T-helper 1 cell treated with Interleukin-12 subunit alpha and Interleukin-12 subunit beta and Interleukin-4 antibody, amounts not matched to agents 30 μg/mL and 1 μg/mL, for 36 hours (primary cell): ENCODE measurements around the gene KLHDC4.
"Not testable (repeated sequence)": the region's sequence is repeated elsewhere in the genome, so short reads cannot be mapped to it uniquely, and the experiment has no call there.

Experiments
- H3K27ac Mint-ChIP-seq: one replicate; pipeline ENCODE4 v1.8.0; 2021; ENCODE audit warnings: mild to moderate bottlenecking, mixed read lengths
- H3K27me3 Mint-ChIP-seq: one replicate; pipeline ENCODE4 v1.8.0; 2021; ENCODE audit warnings: low read depth, mixed read lengths
- H3K36me3 Mint-ChIP-seq: one replicate; pipeline ENCODE4 v1.8.0; 2021; ENCODE audit warnings: low read depth, mixed read lengths
- H3K4me1 Mint-ChIP-seq: one replicate; pipeline ENCODE4 v1.8.0; 2021; ENCODE audit warnings: low read depth, mixed read lengths
- H3K4me3 Mint-ChIP-seq: one replicate; pipeline ENCODE4 v1.8.0; 2021; ENCODE audit warnings: mild to moderate bottlenecking, moderate library complexity, mixed read lengths
- H3K9me3 Mint-ChIP-seq: one replicate; pipeline ENCODE4 v1.8.0; 2021; ENCODE audit warnings: mixed read lengths

Gene KLHDC4

DNA sequence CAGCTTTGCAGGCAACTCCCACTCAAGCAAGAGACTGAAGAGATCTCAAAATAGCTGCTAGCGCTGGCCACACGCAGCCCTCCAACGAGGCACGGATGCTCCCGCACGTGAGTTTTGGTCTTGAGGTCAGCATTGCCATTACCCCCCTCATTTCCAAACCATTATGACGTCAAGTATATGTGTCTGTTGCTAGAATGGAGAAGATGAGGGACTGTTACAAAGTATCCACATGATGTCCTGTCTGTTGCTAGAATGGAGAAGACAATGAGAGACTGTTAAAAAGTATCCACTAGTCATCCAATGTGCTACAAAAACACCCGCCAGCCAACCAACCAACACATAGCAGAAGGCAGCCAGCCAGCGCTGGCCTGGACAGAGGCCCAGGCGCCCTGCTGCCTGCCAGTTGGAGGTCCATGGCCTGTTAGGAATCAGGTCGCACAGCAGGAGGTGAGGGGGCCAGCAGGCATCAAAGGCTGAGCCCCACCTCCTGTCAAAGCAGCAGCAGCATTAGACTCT lies 24.8 kb downstream of the KLHDC4 start:
- H3K9me3 Mint-ChIP-seq, result no peaks in the 10 kb centered on the region
- H3K36me3 Mint-ChIP-seq, result peaks cover 13% of the 10 kb centered on the region
- no peaks in the 10 kb centered on the region for H3K4me1 Mint-ChIP-seq
- no peak overlapping the region for H3K27ac Mint-ChIP-seq
- H3K27me3 Mint-ChIP-seq, result no peaks in the 10 kb centered on the region
- no peak overlapping the region for H3K4me3 Mint-ChIP-seq

GRCh38 chr16:87740441-87740840 lies 25.3 kb downstream of the KLHDC4 start:
- H3K27ac Mint-ChIP-seq, result no peak overlapping the region
- no peak overlapping the region for H3K4me3 Mint-ChIP-seq
- no peaks in the 10 kb centered on the region for H3K27me3 Mint-ChIP-seq
- H3K4me1 Mint-ChIP-seq, result no peaks in the 10 kb centered on the region
- no peaks in the 10 kb centered on the region for H3K9me3 Mint-ChIP-seq
- peaks cover 13% of the 10 kb centered on the region for H3K36me3 Mint-ChIP-seq

DNA sequence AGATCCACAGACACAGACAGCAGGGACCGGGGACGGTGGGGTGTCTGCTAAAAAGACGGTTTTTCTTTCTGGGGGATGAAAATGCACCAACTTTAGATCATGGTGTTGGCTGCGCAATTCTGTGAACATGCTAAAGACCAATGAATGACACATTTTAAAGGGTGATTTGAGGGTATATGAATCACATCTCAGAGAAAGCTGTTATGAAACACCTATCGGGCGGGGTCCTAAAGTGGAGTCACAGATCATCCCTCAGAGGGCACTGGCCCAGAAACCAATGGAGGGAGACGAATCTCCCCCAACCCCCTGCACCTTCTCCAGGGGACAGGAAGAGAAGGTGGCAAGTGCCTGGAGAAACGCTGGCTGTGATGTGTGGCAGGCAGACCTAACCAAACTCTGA lies 26.0 kb downstream of the KLHDC4 start:
- H3K27me3 Mint-ChIP-seq, result no peaks in the 10 kb centered on the region
- H3K36me3 Mint-ChIP-seq, result peaks cover 10% of the 10 kb centered on the region
- H3K9me3 Mint-ChIP-seq, result no peaks in the 10 kb centered on the region
- no peak overlapping the region for H3K27ac Mint-ChIP-seq
- no peaks in the 10 kb centered on the region for H3K4me1 Mint-ChIP-seq
- H3K4me3 Mint-ChIP-seq, result no peak overlapping the region

- peaks cover 10% of the 10 kb centered on the region for H3K4me1 Mint-ChIP-seq
- no peaks in the 10 kb centered on the region for H3K9me3 Mint-ChIP-seq
- H3K4me3 Mint-ChIP-seq, result no peak overlapping the region
- peaks cover 14% of the 10 kb centered on the region for H3K36me3 Mint-ChIP-seq
- no peaks in the 10 kb centered on the region for H3K27me3 Mint-ChIP-seq
- H3K27ac Mint-ChIP-seq, result no peak overlapping the region
These were observed 29.8 kb downstream of the KLHDC4 start for GRCh38 chr16:87736008-87736382.

- peaks cover 10% of the 10 kb centered on the region for H3K4me1 Mint-ChIP-seq
- no peaks in the 10 kb centered on the region for H3K9me3 Mint-ChIP-seq
- H3K27ac Mint-ChIP-seq, result no peak overlapping the region
- H3K4me3 Mint-ChIP-seq, result no peak overlapping the region
- peaks cover 15% of the 10 kb centered on the region for H3K36me3 Mint-ChIP-seq
- no peaks in the 10 kb centered on the region for H3K27me3 Mint-ChIP-seq
These were observed 30.3 kb downstream of the KLHDC4 start for GRCh38 chr16:87735270-87736007.

GRCh38 chr16:87734644-87735043 lies 31.1 kb downstream of the KLHDC4 start:
- H3K27ac Mint-ChIP-seq, result no peak overlapping the region

GRCh38 chr16:87733190-87733589 lies 32.6 kb downstream of the KLHDC4 start:
- H3K36me3 Mint-ChIP-seq, result peaks cover 22% of the 10 kb centered on the region
- no peak overlapping the region for H3K27ac Mint-ChIP-seq
- H3K4me3 Mint-ChIP-seq, result no peak overlapping the region
- H3K9me3 Mint-ChIP-seq, result no peaks in the 10 kb centered on the region
- H3K4me1 Mint-ChIP-seq, result peaks cover 10% of the 10 kb centered on the region
- H3K27me3 Mint-ChIP-seq, result no peaks in the 10 kb centered on the region

More at GRCh38 chr16:87734644-87735043, 31.1 kb downstream of the KLHDC4 start:
- peaks cover 10% of the 10 kb centered on the region for H3K4me1 Mint-ChIP-seq
- H3K4me3 Mint-ChIP-seq, result no peak overlapping the region
- H3K36me3 Mint-ChIP-seq, result peaks cover 16% of the 10 kb centered on the region
- no peaks in the 10 kb centered on the region for H3K27me3 Mint-ChIP-seq
- H3K9me3 Mint-ChIP-seq, result no peaks in the 10 kb centered on the region

DNA sequence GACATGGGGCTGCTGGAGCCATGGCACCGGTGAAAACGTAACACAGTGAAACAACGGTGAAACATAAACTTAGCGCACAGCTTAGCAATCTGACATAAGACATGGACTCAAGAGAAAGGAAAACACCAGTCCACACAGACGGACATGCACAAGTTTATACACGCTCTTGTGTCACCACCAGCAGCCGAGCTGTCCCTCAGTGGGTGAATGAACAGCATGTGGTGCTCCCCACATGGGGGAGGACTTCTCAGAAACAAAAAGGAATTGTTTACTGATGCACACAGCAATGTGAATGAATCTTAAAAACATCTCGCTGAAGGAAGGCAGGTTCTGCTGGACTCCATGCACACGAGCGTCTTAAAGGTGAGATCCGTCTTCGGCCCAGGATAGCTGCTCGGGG lies 34.2 kb downstream of the KLHDC4 start:
- no peak overlapping the region for H3K27ac Mint-ChIP-seq
- H3K4me1 Mint-ChIP-seq, result peaks cover 10% of the 10 kb centered on the region
- peaks cover 27% of the 10 kb centered on the region for H3K36me3 Mint-ChIP-seq
- H3K4me3 Mint-ChIP-seq, result no peak overlapping the region
- no peaks in the 10 kb centered on the region for H3K9me3 Mint-ChIP-seq
- no peaks in the 10 kb centered on the region for H3K27me3 Mint-ChIP-seq

- H3K27me3 Mint-ChIP-seq, result no peaks in the 10 kb centered on the region
- H3K36me3 Mint-ChIP-seq, result peaks cover 25% of the 10 kb centered on the region
- H3K27ac Mint-ChIP-seq, result peak overlapping the region; percentile 55
- H3K9me3 Mint-ChIP-seq, result no peaks in the 10 kb centered on the region
- H3K4me1 Mint-ChIP-seq, result peaks cover 8% of the 10 kb centered on the region
- no peak overlapping the region for H3K4me3 Mint-ChIP-seq
These were observed 36.4 kb downstream of the KLHDC4 start for GRCh38 chr16:87729266-87729954.

DNA sequence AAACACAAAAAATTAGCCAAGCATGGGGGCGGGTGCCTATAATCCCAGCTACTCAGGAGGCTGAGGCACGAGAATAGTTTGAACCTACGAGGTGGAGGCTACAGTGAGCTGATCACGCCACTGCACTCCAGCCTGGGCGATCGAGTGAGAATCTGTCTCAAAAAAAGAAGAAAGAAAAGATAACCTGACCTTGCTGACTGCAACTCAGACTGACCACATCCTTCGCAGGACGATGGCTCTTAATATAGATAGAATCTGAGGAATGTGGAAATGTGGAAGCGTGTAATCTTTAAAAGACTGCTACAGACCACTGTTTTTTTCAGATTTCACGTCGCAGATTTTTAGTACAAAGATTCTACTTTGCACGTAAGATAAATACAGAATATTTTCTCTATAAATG lies 37.8 kb downstream of the KLHDC4 start:
- Mint-ChIP-seq H3K4me3 (no peak overlapping the region), H3K36me3 (peaks cover 23% of the 10 kb centered on the region), H3K27me3 (no peaks in the 10 kb centered on the region), H3K4me1 (peaks cover 1% of the 10 kb centered on the region), H3K27ac (no peak overlapping the region), H3K9me3 (no peaks in the 10 kb centered on the region)

DNA sequence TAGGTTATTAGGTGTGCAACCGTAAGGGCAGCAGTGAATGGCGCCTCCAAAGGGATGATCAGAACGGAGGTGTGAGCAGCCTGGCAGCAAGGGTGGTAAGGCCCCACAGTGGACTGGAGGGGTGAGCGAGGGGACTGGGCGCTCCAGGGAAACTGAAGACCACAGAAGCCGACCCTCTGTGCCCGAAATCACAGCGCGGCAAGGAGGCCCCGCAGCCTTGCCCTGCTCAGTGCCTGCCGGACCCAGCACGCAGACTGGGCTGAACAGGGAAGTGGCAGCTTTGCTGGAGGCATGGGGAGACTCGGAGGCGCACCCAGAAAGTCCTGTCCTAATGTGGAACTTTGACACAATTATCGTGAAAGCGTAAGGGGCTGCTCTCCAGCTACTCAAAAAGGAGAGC lies 38.4 kb downstream of the KLHDC4 start:
- H3K4me1 Mint-ChIP-seq, result no peaks in the 10 kb centered on the region
- H3K36me3 Mint-ChIP-seq, result peaks cover 22% of the 10 kb centered on the region
- H3K27me3 Mint-ChIP-seq, result no peaks in the 10 kb centered on the region
- H3K9me3 Mint-ChIP-seq, result no peaks in the 10 kb centered on the region
- H3K27ac Mint-ChIP-seq, result no peak overlapping the region
- no peak overlapping the region for H3K4me3 Mint-ChIP-seq

GRCh38 chr16:87726577-87726976 lies 39.2 kb downstream of the KLHDC4 start:
- not testable (repeated sequence) for H3K4me3 Mint-ChIP-seq, H3K4me1 Mint-ChIP-seq, H3K27ac Mint-ChIP-seq, H3K27me3 Mint-ChIP-seq, H3K9me3 Mint-ChIP-seq
- peaks cover 26% of the 10 kb centered on the region for H3K36me3 Mint-ChIP-seq

- Mint-ChIP-seq H3K4me1 (no peaks in the 10 kb centered on the region), H3K27ac (no peak overlapping the region), H3K4me3 (no peak overlapping the region), H3K27me3 (no peaks in the 10 kb centered on the region), H3K9me3 (no peaks in the 10 kb centered on the region), H3K36me3 (peaks cover 23% of the 10 kb centered on the region)
These were observed 40.1 kb downstream of the KLHDC4 start for GRCh38 chr16:87725596-87726235.

- Mint-ChIP-seq H3K27me3 (no peaks in the 10 kb centered on the region), H3K4me1 (no peaks in the 10 kb centered on the region), H3K4me3 (no peak overlapping the region), H3K27ac (no peak overlapping the region), H3K9me3 (no peaks in the 10 kb centered on the region), H3K36me3 (peaks cover 22% of the 10 kb centered on the region)
These were observed 41.1 kb downstream of the KLHDC4 start for GRCh38 chr16:87724490-87725291.
